NCI-H1092 (cell line): Measurements from ENCODE around the gene TYMS.
A peak's percentile ranks its signal among the peaks of the same experiment; 100 is the strongest.
"Not testable (repeated sequence)": the region's sequence is repeated elsewhere in the genome, so short reads cannot be mapped to it uniquely, and the experiment has no call there.

ENCODE experiments used
- DNase-seq: peaks from one replicate; lab custom pipeline; 2025; lab: John Stamatoyannopoulos, UW

TYMS gene

DNA sequence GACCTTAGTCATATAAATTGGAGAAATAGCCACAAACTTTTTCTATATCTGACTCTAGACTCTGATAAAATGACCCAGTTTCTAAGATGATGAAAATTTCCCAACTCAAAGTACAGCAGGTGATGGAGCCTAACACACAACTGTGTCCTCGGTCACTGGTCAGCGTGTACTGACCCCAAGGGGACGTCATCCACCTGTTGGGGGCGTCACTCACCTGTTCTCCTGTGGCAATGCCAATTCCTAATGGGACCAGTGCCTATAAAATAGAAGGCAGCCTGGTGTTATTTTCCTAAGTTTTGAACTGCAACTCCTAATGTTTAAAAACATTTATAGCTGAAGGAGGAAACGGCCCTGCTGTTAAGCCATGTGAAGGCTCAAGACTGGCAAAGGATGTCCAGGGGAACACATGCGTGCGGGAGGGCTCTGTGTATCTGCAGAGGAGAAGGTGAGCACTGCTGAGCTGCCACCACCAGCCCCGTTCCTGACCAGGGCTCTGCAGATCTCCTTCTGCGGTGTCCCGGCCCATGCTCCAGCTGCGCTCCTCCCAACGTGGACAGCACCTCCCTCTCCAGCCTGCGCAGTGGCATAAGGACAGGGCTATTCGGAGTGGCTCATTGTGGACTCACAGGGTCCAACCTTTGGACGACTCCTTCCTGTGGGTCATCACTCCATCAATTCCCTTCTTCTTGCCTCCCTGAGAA, 21.2 kb downstream of the TYMS start:
- DNase-seq: no peak

DNA sequence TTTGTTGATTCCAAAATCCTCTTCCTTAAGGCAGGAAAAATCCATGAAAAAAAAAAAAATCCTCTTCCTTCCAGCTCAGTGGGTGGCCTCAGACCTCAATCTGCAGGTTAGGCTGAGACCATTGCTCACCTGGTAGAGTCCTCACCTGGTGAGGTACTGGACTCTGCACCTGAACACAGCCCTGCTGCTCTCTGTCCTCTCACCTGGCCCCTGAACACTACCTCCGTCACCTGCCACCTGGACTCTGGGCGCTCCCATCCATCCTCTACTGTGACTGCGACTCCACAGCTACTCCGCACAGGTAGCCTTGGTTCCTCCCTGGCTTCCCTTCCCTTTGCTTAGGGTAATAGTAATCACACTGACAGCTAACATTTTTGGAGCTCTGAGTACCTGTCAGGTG, 22.1 kb downstream of the TYMS start:
- DNase-seq: no peak

DNA sequence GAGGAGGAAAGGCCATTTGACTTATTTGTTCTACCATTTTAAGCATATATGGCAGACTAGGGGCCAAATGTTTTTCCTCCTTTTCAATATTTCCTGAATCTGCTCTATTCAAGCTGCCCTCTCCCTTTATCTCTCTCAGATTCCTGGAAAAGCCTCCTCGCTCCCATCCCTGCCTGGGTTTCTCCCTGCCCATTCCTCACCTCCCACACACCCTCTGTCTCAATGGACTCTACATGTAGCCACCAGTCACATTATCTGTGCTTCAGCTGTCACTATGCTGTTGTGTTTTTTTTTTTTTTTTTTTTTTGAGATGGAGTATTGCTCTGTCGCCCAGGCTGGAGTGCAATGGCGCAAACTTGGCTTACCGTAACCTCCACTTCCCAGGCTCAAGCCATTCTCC, 22.9 kb downstream of the TYMS start:
- no peak for DNase-seq

DNA sequence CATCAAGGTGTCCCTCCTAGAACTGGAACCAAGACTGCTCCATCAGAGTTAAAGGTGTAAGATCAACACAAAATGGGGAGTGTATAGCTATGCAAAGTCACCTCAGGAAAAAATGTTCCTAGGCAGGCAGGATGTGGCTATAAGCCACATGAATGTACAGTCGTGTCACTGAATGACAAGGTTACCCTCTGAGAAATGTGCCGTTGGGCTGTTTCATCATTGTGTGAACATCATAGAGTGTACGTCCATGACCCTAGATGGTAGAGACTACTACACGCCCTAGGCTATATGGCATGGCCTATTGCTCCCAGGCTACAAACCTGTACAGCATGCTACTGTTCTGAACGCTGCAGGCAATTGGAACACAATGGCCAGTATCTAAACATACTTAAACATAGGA, 24.5 kb downstream of the TYMS start:
- DNase-seq: no peak

DNA sequence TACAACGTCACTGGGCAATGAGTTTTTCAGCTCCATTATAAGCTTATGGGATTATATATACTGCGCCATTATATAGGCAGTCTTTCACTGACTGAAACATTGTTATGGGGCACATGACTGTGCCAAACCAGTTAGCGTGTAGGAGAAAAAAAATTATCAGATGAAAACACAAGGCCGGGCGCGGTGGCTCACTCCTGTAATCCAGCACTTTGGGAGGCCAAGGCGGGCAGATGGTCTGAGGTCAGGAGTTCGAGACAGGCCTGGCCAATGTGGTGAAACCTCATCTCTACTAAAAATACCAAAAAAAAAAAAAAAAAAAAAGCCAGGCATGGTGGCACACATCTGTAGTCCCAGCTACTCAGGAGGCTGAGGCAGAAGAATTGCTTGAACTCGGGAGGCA, 25.0 kb downstream of the TYMS start:
- DNase-seq: not testable (repeated sequence)

- no peak for DNase-seq
Measured at GRCh38 chr18:682833-683232, 25.4 kb downstream of the TYMS start.

GRCh38 chr18:683531-683930, 26.1 kb downstream of the TYMS start:
- DNase-seq: no peak

DNA sequence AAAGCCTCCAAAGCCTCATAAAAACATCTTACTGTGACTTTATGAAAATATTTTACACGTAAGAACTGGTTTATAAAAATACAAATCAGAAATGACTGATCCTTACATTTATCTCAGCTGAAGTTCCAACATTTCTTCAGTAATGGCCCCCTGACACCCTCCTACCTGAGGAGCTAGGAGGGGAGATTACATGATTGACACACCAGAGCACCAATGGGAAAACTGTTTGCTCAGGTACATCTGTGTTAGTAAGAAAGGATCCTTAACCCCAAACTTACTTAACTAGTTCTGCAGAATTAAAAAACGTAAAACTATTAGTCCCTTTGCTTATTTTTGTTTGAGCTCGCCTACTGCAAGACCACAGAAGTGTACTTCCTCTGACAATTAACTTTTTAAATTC, 28.0 kb downstream of the TYMS start:
- DNase-seq: no peak

- no peak for DNase-seq
Measured at GRCh38 chr18:686339-687111, 29.1 kb downstream of the TYMS start.

GRCh38 chr18:688323-688722, 30.9 kb downstream of the TYMS start:
- no peak for DNase-seq

DNA sequence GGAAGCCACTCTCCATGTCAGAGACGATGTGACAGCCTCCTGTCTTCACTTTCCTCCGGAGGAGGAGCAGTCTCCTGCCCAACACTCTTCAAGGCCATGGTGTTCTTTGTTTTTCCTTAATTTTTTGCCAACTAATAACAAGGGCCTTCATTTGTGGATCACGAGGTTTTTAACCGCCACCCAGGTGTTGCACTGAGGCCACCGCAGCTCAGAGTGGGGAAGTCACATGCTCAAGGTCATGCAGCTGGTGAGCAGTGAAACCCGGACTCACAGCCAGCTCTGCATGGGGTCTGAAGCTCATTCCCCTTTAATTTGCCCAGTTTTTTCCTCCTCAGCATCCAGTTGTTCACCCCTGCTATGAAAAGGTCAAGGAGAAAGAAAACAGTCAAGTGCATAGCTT, 35.4 kb downstream of the TYMS start:
- DNase-seq: no peak

GRCh38 chr18:693466-694187, 36.2 kb downstream of the TYMS start:
- no peak for DNase-seq

- no peak for DNase-seq
Measured at GRCh38 chr18:697012-697411, 39.6 kb downstream of the TYMS start.

- DNase-seq: no peak
Measured at GRCh38 chr18:697800-698199, 40.3 kb downstream of the TYMS start.

GRCh38 chr18:703213-703967, 45.9 kb downstream of the TYMS start:
- DNase-seq: no peak

DNA sequence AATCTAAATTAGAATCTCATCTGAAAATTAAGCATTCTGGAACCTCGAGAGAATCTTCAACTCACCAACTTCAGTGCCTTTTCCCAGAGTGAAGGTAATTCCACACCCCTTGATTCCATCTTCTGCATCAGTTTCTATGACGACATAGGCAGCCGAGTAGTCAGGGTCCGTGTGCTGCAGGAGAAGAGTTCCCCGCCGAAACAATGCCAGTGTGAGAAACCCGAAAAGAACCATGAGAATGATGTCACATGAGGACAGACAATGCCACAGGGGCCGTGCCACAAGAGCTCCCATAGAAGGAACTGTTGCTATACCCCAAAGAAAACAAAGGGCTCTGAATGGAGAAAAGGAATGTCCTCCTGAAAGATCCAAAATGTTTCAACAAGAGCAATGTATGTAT, 49.0 kb downstream of the TYMS start:
- no peak for DNase-seq

DNA sequence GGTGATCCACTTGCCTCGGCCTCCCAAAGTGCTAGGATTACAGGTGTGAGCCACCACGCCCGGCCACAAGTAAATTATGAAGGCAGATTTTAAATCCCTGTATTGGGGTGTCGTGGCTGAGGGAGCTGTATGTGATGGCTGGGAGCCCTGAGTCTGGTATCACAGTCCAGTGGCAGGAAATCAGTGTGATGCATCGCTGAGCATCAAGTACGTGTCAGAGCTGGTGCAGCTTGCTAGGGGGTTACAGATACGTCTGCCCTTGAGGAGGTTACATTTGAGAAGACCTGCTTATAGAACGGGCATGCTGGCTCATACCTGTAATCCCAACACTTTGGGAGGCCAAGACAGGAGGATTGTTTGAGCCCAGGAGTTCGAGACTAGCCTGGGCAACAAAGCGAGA, 50.6 kb downstream of the TYMS start:
- no peak for DNase-seq

DNA sequence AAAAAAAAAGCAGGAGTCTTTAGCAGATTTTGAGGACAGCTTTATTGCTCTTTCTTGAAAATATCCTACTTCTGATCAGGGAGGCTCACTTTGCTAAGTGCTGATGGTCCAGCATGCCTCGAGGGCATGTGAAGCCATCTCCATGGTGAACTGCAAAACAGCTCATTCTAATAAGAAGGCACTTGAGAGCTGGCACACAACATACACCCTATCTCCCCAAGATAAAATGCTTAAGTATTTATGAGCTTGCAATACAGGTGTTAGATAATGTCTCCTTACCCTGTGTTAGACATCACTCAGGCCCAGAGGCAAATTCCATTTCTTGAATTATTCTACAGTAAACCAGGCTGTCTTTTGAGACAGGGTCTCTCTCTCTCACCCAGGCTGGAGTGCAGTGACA, 52.3 kb downstream of the TYMS start:
- no peak for DNase-seq

DNA sequence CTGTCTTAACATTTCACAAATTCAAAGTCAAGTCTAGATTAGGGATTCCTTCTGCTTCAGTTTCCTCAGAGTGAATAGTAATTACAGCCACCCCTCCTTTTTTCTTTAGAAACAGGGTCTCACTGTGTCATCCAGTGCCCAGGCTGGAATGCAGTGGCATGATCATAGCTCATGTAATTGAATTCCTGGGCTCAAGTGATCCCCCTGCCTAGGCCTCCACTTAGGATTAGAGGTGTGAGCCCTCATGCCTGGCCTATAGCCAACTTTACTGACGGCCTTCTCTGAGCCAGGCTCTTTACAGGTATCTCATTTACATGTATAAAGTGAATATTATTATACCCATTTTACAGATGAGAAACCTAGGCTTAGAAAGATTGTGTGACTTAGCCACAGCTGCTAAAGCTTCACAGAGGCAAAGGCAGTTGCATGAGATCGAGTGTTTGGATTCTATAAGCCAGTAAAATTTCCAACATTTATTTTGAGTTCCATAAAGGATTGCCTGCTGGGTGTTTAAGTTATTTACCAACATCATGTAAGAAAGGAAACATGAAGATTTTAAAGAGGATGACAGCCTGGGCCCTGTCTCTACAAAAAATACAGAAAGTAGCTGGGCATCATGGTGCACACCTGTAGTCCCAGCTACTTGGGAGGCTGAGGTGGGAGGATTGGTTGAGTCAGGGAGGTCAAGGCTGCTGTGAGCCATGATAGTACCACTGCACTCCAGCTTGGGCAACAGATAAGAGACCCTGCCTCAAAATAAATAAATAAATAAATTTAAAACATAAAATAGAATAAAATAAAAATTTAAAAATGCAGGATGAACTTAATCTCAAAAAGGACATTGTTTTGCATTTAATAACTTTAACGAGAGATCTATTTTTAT, 53.2 kb downstream of the TYMS start:
- no peak for DNase-seq

GRCh38 chr18:711310-711656, 53.8 kb downstream of the TYMS start:
- DNase-seq: no peak

GRCh38 chr18:711657-712400, 54.4 kb downstream of the TYMS start:
- DNase-seq: peak; percentile 23
